GM19328 (cell line): ENCODE results near the gene MGAT4C.

Experiments used
- ATAC-seq: cut with Tn5 transposase; IDR thresholded peaks from one replicate; pipeline ENCODE4 v1.9.1; 2021; ENCODE audit warnings: mild to moderate bottlenecking, moderate library complexity; ENCODE audit not compliant: unreplicated experiment

Gene MGAT4C

DNA sequence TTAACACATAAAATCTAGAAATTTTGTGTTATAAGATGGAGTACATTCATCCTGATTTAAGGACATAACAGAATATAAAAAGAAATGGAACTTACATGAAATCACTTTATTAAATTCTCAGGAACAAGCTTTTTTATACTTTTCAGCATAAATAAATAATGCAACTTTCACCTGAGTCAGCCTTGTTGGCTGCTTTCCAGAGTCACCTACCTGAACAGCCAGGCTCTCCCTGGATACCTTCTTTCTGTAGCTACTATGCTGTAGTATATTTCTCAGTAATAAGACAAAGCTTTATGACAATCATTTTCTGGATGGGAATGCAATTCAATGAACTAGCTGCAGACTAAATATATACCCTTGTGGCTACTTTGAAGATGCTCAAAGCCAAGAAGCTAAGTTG is 270.2 kb downstream of the MGAT4C start:
- no peak for ATAC-seq

DNA sequence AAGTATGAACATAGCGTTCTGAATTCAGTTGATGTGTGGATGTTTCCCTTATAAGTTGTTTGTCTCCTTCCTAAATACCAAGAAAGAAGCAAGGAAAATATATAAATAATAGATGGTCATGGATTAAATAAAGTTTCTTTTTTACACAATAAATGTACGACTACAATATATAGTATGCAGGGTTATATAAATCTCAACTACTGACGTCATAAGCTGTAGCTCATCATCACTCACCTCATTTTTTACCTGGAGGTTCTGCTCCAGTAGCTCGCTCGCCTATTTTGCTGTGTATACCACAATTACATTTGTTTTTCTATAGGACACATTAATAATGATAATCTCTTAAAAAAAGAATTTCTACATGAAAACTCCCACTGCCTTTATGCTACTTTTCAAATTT is 272.6 kb downstream of the MGAT4C start:
- no peak for ATAC-seq

DNA sequence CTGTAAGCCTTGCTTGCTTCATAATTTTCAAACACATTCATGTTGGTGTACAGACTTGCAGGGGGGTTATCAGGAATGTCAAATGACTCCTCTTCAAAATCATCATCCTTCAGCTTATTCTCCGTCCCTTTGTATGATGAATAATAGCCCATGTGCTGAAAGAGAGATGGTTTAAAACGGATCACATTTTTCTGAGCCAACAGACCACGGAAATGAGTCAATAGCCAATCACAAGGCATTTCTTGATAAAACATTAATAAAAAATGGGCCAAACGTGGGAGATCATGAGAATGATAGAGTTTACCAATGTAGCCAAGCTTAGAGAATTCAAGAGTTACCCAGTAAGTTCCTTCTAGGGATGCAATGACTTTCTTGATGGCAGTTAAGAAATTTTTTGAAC is 276.6 kb downstream of the MGAT4C start:
- no peak for ATAC-seq

DNA sequence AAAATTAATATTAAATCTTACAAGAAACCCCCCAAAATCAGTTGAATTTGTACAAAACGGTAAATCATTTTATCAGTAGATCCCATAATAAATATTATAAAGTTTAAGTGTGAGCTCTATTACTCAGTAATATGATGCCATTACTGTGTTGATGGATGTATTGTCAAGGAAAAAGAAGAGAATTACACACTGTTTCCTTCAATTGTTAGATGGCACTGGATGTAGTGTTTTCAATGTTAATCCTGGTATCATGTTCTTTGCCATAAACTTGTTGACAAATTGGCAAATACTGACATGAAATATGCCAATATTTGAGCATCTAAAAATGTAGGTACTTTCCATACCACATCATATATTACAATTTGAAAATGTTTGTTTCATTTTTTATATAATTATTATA is 280.5 kb downstream of the MGAT4C start:
- no peak for ATAC-seq

GRCh38 chr12:85971800-85972199 is 284.4 kb downstream of the MGAT4C start:
- ATAC-seq = no peak

DNA sequence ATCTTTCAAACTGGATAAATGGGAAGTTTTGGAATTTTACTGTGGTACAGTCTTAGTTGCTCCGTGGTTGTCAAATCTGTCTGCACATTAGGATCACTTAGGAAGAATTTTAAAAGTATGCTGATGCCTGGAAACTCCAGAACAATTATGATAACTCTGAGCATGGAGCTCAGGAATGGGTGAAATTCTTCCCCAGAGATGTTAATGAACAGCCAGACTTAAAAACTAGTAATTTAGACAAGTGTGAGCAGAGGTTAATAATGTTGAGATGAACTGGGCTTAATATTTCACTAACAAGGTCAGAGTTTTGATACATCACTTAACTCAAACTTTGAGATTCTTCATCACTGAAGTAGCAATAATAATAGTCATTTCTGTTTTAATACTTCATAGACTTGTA is 287.6 kb downstream of the MGAT4C start:
- ATAC-seq = no peak

DNA sequence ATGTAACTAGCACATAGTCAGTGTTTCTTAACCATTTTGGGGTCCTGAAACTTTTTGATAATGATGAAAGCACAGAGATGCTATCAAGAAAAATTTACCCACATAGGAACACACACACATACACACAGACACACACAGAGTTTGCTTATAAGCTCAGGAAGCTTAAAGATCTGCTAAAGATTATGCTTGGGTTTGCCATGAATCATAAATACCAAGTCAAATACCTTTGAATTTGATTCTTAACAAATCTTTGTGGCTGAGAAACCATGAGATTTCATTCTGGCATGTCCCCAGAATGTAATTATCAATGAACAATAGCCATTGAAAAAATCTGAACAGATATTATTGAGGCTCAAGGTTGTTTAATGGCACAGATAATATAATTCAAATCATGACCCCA is 292.9 kb downstream of the MGAT4C start:
- ATAC-seq = no peak

GRCh38 chr12:85956081-85956480 is 300.1 kb downstream of the MGAT4C start:
- no peak for ATAC-seq

DNA sequence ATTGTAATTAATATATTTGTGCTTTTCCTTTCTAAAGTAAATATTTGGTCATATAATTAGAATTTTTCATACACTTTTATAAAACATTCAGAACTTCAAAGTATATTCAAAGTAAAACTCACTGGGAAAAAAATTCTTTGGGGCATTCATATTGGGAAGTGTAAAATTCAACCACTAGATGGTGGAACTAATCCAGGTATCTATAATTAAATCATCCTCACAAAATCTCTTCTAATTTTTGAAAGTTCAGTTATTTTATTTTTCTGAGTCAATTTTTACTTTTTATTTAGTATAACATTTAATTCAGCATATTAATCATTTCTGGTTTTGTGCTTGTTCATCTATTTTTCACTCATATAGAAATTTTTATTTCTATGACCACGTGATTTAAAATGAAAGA is 301.1 kb downstream of the MGAT4C start:
- no peak for ATAC-seq

GRCh38 chr12:85951823-85952222 is 304.4 kb downstream of the MGAT4C start:
- no peak for ATAC-seq

DNA sequence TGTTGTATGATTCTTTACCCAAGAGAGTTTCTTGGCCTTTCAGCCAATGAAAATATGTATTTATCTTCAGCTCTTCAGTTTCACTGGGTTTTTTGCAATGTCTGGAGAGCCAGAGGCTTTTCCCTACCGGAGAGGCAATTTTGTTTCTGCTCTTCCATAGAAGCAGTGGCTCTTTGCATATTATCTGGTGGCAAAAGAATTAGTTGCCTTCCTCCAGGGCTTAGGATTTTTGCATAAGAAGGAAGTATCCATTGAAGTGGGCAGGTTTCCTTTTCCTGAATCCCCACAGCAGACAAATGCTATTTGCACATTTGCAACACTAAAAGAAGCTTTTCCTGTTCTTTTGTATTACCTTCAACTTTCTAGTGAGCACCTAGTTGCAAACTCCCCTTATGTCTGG is 306.9 kb downstream of the MGAT4C start:
- no peak for ATAC-seq

GRCh38 chr12:85948340-85948739 is 307.9 kb downstream of the MGAT4C start:
- no peak for ATAC-seq

DNA sequence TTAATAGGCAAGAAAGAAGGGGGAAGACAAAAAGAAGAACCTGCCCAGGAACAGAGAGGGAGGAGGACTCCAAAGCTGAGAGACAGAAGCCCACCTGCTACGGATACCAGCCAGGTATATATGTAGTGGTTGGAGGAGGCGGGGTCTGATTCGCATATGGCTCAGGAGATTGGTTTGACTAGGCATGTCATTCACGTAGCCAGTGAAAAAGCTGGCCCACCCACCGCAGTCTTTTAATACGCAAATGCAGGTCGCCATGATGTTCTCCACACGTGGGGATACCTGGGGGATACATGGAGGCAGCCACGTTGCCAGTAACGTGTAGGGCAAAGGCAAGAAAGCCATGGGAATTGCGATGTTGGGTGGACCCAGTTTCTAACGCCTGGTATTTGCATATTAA is 308.9 kb downstream of the MGAT4C start:
- no peak for ATAC-seq

GRCh38 chr12:85946375-85946774 is 309.8 kb downstream of the MGAT4C start:
- ATAC-seq = no peak

DNA sequence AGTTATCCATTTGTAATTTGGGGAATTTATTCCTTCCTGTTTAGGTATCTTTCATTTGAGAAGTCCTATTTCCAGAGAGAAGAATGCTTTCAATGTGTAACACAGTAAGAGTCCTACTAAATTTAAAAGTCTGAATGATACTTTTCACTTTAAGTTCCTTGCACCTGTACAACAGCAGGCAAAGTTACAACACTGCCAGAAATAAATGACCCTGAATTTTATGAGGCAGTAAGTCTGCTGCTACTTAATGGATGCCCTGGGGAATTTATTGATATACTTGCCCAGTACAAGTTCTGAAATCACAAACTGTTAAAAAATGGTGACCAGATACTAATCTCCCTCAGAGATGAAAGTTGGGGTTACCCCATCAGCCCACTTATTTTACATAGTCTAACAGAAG is 329.0 kb downstream of the MGAT4C start:
- ATAC-seq = no peak

DNA sequence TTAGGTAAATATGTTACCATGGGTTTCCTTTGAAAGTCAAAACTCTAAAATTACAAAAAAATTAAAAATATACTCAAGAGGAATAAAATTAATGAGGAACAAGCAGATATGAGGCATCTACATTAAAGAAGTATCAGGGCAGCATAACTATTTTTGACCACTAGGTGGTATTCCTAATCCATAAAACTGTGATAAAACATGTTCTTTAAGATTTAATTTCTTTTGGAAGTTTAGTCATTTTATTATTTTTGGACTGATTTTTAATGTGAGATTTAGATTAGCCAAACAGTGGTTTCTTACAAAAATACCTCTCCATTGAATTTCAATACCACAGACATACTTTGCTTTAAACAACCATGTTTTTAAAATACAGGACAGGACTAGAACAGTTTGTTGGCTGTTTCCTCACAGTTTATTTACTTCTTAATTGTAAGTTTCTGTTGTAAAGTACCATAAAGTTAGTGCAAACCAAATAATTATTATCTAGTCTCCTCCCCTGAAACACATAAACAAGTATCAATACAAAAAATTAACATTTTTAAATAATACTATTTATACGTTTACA is 332.3 kb downstream of the MGAT4C start:
- ATAC-seq = no peak

- peak; percentile 58 for ATAC-seq
Observed at GRCh38 chr12:85920324-85920947, 335.8 kb downstream of the MGAT4C start.
